H1 (cell line): ENCODE data around the gene RDH14. TPM values are rescaled to one million over a fixed set of nuclear protein-coding genes. Genes with fewer than 3 reads are reported as not detected.

Experiments
- CTCF ChIA-PET: fragments of 300-600 bp; sonication (Branson Sonifier 250); formaldehyde crosslinking; loops from one replicate; lab custom pipeline; 2021; ENCODE audit not compliant: partially characterized antibody; lab: Charles Lee
- POLR2A ChIA-PET: fragments of 300-600 bp; sonication (Branson Sonifier 250); formaldehyde crosslinking; loops from one replicate; lab custom pipeline; 2021; ENCODE audit warnings: inconsistent platforms; ENCODE audit not compliant: partially characterized antibody; lab: Charles Lee
- DNase-seq, 2 experiments: peaks; one replicate each; pipeline versions ENCODE4 v3.0.0 to v3.0.0-alpha.2; 2010 to 2022; ENCODE audit warnings: low spot score in 2 of 2, low read depth in 1 of 2, mixed read lengths in 1 of 2
- FAIRE-seq: peaks from 2 replicates; lab custom pipeline; 2011; peaks lifted over from hg19 to GRCh38; lab: Jason Lieb, UNC
- H2AFZ ChIP-seq: 2 replicates; pipeline ENCODE4 v1.8.1; 2012; ENCODE audit warnings: low read length, inconsistent platforms
- H2AK5ac ChIP-seq: 2 replicates; pipeline ENCODE4 v1.6.1; 2013; ENCODE audit warnings: low read depth, low read length
- H2BK120ac ChIP-seq: replicated peaks from 2 replicates; pipeline ENCODE3; 2013; ENCODE audit warnings: low read depth, low read length, inconsistent platforms
- H2BK12ac ChIP-seq: 2 replicates; pipeline ENCODE4 v1.6.1; 2013; ENCODE audit warnings: low read depth, low read length
- H2BK15ac ChIP-seq: 2 replicates; pipeline ENCODE4 v1.6.1; 2013; ENCODE audit warnings: low read length
- H2BK20ac ChIP-seq: 2 replicates; pipeline ENCODE4 v1.6.1; 2013; ENCODE audit warnings: low read length
- H2BK5ac ChIP-seq: 2 replicates; pipeline ENCODE4 v1.6.1; 2013; ENCODE audit warnings: low read depth, low read length
- H3K14ac ChIP-seq: 2 replicates; pipeline ENCODE4 v1.6.1; 2013; ENCODE audit warnings: inconsistent platforms; ENCODE audit not compliant: insufficient read length
- H3K18ac ChIP-seq: 2 replicates; pipeline ENCODE4 v1.6.1; 2013; ENCODE audit warnings: low read length; ENCODE audit errors: extremely low read depth
- H3K23ac ChIP-seq: 2 replicates; pipeline ENCODE4 v1.6.1; 2013; ENCODE audit warnings: inconsistent platforms; ENCODE audit not compliant: insufficient read length
- H3K23me2 ChIP-seq: 2 replicates; pipeline ENCODE4 v1.6.1; 2013; ENCODE audit warnings: low read depth, low read length
- H3K27ac ChIP-seq: 2 replicates; pipeline ENCODE4 v1.6.1; 2011; ENCODE audit warnings: low read depth, low read length, inconsistent platforms
- H3K27me3 ChIP-seq, 4 experiments: replicated peaks in 1 of 4; 1 replicate in 1 of 4; 2 replicates in 3 of 4; pipeline versions ENCODE4 v1.6.1 to v1.8.1; 2011 to 2013; ENCODE audit warnings: low read length in 3 of 4, mild to moderate bottlenecking in 3 of 4, inconsistent platforms in 2 of 4, mixed read lengths in 2 of 4, moderate library complexity in 1 of 4; ENCODE audit not compliant: control insufficient read depth in 3 of 4, insufficient read depth in 3 of 4; ENCODE audit errors: extremely low read depth in 1 of 4
- H3K36me3 ChIP-seq, 4 experiments: 2 replicates each; pipeline versions ENCODE4 v1.6.1 to v1.8.1; 2011 to 2013; ENCODE audit warnings: mild to moderate bottlenecking in 4 of 4, low read length in 3 of 4, moderate library complexity in 2 of 4, control low read depth in 1 of 4, inconsistent platforms in 1 of 4; ENCODE audit not compliant: insufficient read depth in 4 of 4, control insufficient read depth in 2 of 4
- H3K4ac ChIP-seq: replicated peaks from 2 replicates; pipeline ENCODE3; 2013; ENCODE audit warnings: low read length, low read depth, mixed read lengths, inconsistent platforms; ENCODE audit not compliant: insufficient read length
- H3K4me1 ChIP-seq, 4 experiments: replicated peaks in 1 of 4; 1 replicate in 1 of 4; 2 replicates in 3 of 4; pipeline versions ENCODE4 v1.6.1 to v1.8.1; 2011 to 2013; ENCODE audit warnings: low read length in 3 of 4, inconsistent platforms in 2 of 4, mixed read lengths in 1 of 4; ENCODE audit not compliant: insufficient read depth in 4 of 4, control insufficient read depth in 3 of 4
- H3K4me2 ChIP-seq, 2 experiments: 2 replicates each; pipeline versions ENCODE4 v1.6.1 to v1.8.1; 2011 to 2013; ENCODE audit warnings: low read depth in 2 of 2, low read length in 2 of 2, control low read depth in 1 of 2, inconsistent platforms in 1 of 2, mild to moderate bottlenecking in 1 of 2; ENCODE audit not compliant: insufficient read depth in 1 of 2
- H3K4me3 ChIP-seq, 4 experiments: fragments of 200-600, 300-600 bp in 1 of 4; sonication (generic), shearing (Covaris generic), sonication (Bioruptor Twin) in 1 of 4; 2 replicates each; pipeline versions ENCODE4 v1.5.1 to v1.8.1; 2011 to 2016; ENCODE audit warnings: low read length in 4 of 4, low read depth in 3 of 4, control low read depth in 2 of 4, inconsistent platforms in 2 of 4, mild to moderate bottlenecking in 2 of 4, mixed read lengths in 1 of 4, moderate library complexity in 1 of 4; ENCODE audit not compliant: insufficient read depth in 2 of 4; ENCODE audit errors: extremely low read depth in 1 of 4
- H3K56ac ChIP-seq: replicated peaks from 2 replicates; pipeline ENCODE3; 2013; ENCODE audit warnings: low read depth, mild to moderate bottlenecking, mixed read lengths, low read length, inconsistent platforms; ENCODE audit not compliant: insufficient read length
- H3K79me1 ChIP-seq: 2 replicates; pipeline ENCODE4 v1.6.1; 2013; ENCODE audit warnings: low read depth, low read length, control low read depth
- H3K79me2 ChIP-seq, 2 experiments: 2 replicates each; pipeline versions ENCODE4 v1.6.1 to v1.8.1; 2012 to 2013; ENCODE audit warnings: low read length in 2 of 2, mild to moderate bottlenecking in 2 of 2, inconsistent platforms in 1 of 2; ENCODE audit not compliant: insufficient read depth in 2 of 2, control insufficient read depth in 1 of 2
- H3K9ac ChIP-seq, 4 experiments: replicated peaks in 1 of 4; 1 replicate in 1 of 4; 2 replicates in 3 of 4; pipeline versions ENCODE4 v1.6.1 to v1.8.1; 2011 to 2013; ENCODE audit warnings: low read depth in 3 of 4, low read length in 3 of 4, control low read depth in 2 of 4, mild to moderate bottlenecking in 2 of 4, moderate library complexity in 2 of 4, inconsistent platforms in 1 of 4; ENCODE audit errors: extremely low read depth in 1 of 4
- H3K9me3 ChIP-seq, 2 experiments: 2 replicates each; pipeline versions ENCODE4 v1.6.1 to v1.8.1; 2012 to 2013; ENCODE audit warnings: mild to moderate bottlenecking in 2 of 2, moderate library complexity in 2 of 2, control low read depth in 1 of 2, inconsistent platforms in 1 of 2, low read depth in 1 of 2, low read length in 1 of 2, mixed read lengths in 1 of 2; ENCODE audit not compliant: insufficient read depth in 2 of 2
- H4K20me1 ChIP-seq, 2 experiments: replicated peaks in 1 of 2; 2 replicates each; pipeline versions ENCODE3 to v1.8.1; 2011 to 2013; ENCODE audit warnings: inconsistent platforms in 2 of 2, low read length in 2 of 2, mild to moderate bottlenecking in 1 of 2; ENCODE audit not compliant: insufficient read depth in 2 of 2, control insufficient read depth in 1 of 2
- H4K5ac ChIP-seq: 2 replicates; pipeline ENCODE4 v1.6.1; 2013; ENCODE audit warnings: low read length, low read depth, mixed read lengths, inconsistent platforms; ENCODE audit not compliant: insufficient read length
- H4K8ac ChIP-seq: 2 replicates; pipeline ENCODE4 v1.8.0; 2013; ENCODE audit warnings: mild to moderate bottlenecking, moderate library complexity, low read length, inconsistent platforms; ENCODE audit not compliant: insufficient read depth; ENCODE audit errors: extremely low read depth
- H4K91ac ChIP-seq: replicated peaks from 2 replicates; pipeline ENCODE3; 2013; ENCODE audit warnings: low read length, mixed read lengths, inconsistent platforms; ENCODE audit not compliant: insufficient read length
- BCL11A ChIP-seq, 2 experiments: IDR thresholded peaks; one replicate each; pipeline ENCODE4 v1.6.1; 2011; ENCODE audit warnings: low read depth in 2 of 2, low read length in 2 of 2, mild to moderate bottlenecking in 2 of 2
- CEBPB ChIP-seq: IDR thresholded peaks from 2 replicates; pipeline ENCODE4 v1.6.1; 2012; ENCODE audit warnings: low read depth, low read length
- CHD2 ChIP-seq: IDR thresholded peaks from 2 replicates; pipeline ENCODE4 v1.6.1; 2012; ENCODE audit warnings: low read length, improper control_type of control experiment
- CTCF ChIP-seq, 3 experiments: IDR thresholded peaks; 1 replicate in 2 of 3; 2 replicates in 1 of 3; pipeline versions ENCODE4 v1.5.1 to v1.6.1; 2011; ENCODE audit warnings: low read length in 3 of 3, mild to moderate bottlenecking in 3 of 3, inconsistent platforms in 2 of 3, low read depth in 1 of 3, moderate library complexity in 1 of 3; ENCODE audit not compliant: insufficient read depth in 1 of 3; ENCODE audit errors: control extremely low read depth in 1 of 3
- GABPA ChIP-seq: IDR thresholded peaks from 2 replicates; pipeline ENCODE4 v1.6.1; 2011; ENCODE audit warnings: mild to moderate bottlenecking, low read length, moderate library complexity, borderline replicate concordance; ENCODE audit not compliant: insufficient read depth
- HDAC2 ChIP-seq, 2 experiments: fragments of 300-600 bp in 1 of 2; sonication (generic) in 1 of 2; IDR thresholded peaks; 2 replicates each; pipeline ENCODE4 v1.6.1; 2011 to 2012; ENCODE audit warnings: low read depth in 2 of 2, low read length in 2 of 2, mild to moderate bottlenecking in 2 of 2, moderate library complexity in 2 of 2, borderline replicate concordance in 1 of 2, inconsistent platforms in 1 of 2
- NRF1 ChIP-seq: IDR thresholded peaks from 2 replicates; pipeline ENCODE4 v1.6.1; 2011; ENCODE audit warnings: mild to moderate bottlenecking, low read depth, low read length, improper control_type of control experiment
- POLR2A ChIP-seq, 2 experiments: IDR thresholded peaks; 1 replicate in 1 of 2; 2 replicates in 1 of 2; pipeline ENCODE4 v1.6.1; 2011; ENCODE audit warnings: low read depth in 2 of 2, low read length in 2 of 2, mild to moderate bottlenecking in 2 of 2; ENCODE audit errors: control extremely low read depth in 1 of 2
- RFX5 ChIP-seq: IDR thresholded peaks from 2 replicates; pipeline ENCODE4 v1.6.1; 2011; ENCODE audit warnings: low read depth, low read length, improper control_type of control experiment, borderline replicate concordance
- SIX5 ChIP-seq: IDR thresholded peaks from 2 replicates; pipeline ENCODE4 v1.6.1; 2011; ENCODE audit warnings: mild to moderate bottlenecking, low read depth, low read length
- SP2 ChIP-seq: IDR thresholded peaks from 2 replicates; pipeline ENCODE4 v1.6.1; 2012; ENCODE audit warnings: mild to moderate bottlenecking, low read length, inconsistent platforms
- SUZ12 ChIP-seq: fragments of 200-600 bp; sonication (generic); IDR thresholded peaks from 2 replicates; pipeline ENCODE4 v1.6.1; 2012; ENCODE audit warnings: mild to moderate bottlenecking, inconsistent platforms, low read length, moderate library complexity, mixed read lengths
- WGBS, 2 experiments: shearing (Covaris generic) in 1 of 2; methylation state at CpG; one replicate each; pipeline versions ENCODE4 v1.1.6 to v1.1.7; 2013 to 2015; ENCODE audit warnings: low lambda C conversion rate in 2 of 2, mixed read lengths in 2 of 2, inconsistent platforms in 1 of 2, low coverage in 1 of 2, missing lambda C conversion rate in 1 of 2; ENCODE audit not compliant: insufficient replicate concordance in 2 of 2, insufficient coverage in 1 of 2, insufficient read length in 1 of 2; ENCODE audit errors: extremely low coverage in 1 of 2, missing lambda C conversion rate in 1 of 2; 5-methylcytosine and 5-hydroxymethylcytosine counted together
- polyA plus RNA-seq, 7 experiments: library from polyadenylated mRNA; depleted of rRNA in 3 of 7; stranded (reverse) in 5 of 7; unstranded in 2 of 7; fragments of >200 nt in 5 of 7; fragments of 200-250 nt in 2 of 7; gene quantifications; 1 replicate in 5 of 7; 2 replicates in 1 of 7; 4 replicates in 1 of 7; pipeline versions ENCODE4 v1.2.1 to v1.2.3, GENCODE V29; 2011 to 2013; ENCODE audit warnings: missing spikeins in 2 of 7, mixed read lengths in 2 of 7
- total RNA-seq: library from RNA; stranded (reverse); fragmentation: NEBNext Ultra II Directional; extraction: Animal tissue kit (Norgen Biotek cat#: 25700); gene quantifications from 2 replicates; pipeline ENCODE4 v1.2.1, GENCODE V29; 2021

RDH14 gene
- total and polyA plus RNA-seq, 2 of the 8 experiments (the other 6 are each of a cell fraction or from before 2014, with no cell fraction given): 14.7 to 23.6 TPM

DNA sequence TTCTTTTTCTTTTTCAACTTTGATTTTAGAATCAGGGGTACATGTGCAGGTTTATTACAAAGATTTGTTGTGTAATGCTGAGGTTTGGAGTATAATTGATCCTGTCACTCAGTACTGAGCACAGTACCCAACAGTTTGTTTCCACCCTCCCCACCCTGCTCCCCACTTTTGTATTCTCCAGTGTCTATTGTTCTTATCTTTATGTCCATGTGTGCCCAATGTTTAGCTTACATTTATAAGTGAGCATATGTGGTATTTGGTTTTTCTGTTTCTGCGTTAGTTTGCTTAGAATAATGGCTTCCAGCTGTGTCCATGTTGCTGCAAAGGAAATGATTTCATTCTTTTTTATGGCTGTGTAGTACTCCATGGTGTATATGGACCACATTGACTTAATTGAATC, 43.1 kb downstream of the RDH14 start:
- Histone ChIP-seq H3K36me3 (no peaks in the 10 kb centered on the region), H3K27ac (no peak overlapping the region), H2BK120ac (no peak overlapping the region), H3K9ac (no peak overlapping the region), H2BK20ac (no peak overlapping the region), H3K27me3 (no peaks in the 10 kb centered on the region), H3K4me2 (no peak overlapping the region), H3K79me1 (no peaks in the 10 kb centered on the region), H4K8ac (no peak overlapping the region), H3K79me2 (no peaks in the 10 kb centered on the region), H2BK12ac (no peak overlapping the region), H3K14ac (no peak overlapping the region), H3K23me2 (peaks cover 2% of the 10 kb centered on the region; the same call in 1 of the 2 replicates), H4K5ac (no peak overlapping the region), H2BK5ac (no peak overlapping the region), H2AFZ (no peak overlapping the region), H3K4ac (no peak overlapping the region), H4K20me1 (no peaks in the 10 kb centered on the region), H4K91ac (no peak overlapping the region), H3K4me1 (peaks cover 0 to 3% (median 0%) of the 10 kb centered on the region in 4 experiments; a peak in 3 of 7 replicates), H2BK15ac (no peak overlapping the region), H3K9me3 (no peaks in the 10 kb centered on the region), H3K23ac (no peak overlapping the region), H3K56ac (no peak overlapping the region), H3K18ac (no peak overlapping the region), H2AK5ac (no peak overlapping the region), H3K4me3 (no peak overlapping the region)
- DNase-seq (no peak), FAIRE-seq (no peak)
- WGBS, 2 experiments: 90% methylated on average over 1 of the region's 1 CpG; no CpG with 5 or more reads in 1 of the 2 experiments
- POLR2A ChIA-PET: no interaction called here
- CTCF ChIA-PET: interaction anchor here (1.0 to 5.5 kb wide), 4 partner anchors 15 to 224 kb away, joined by 3 to 60 read pairs (median 4); no protein-coding TSS in a partner anchor
- no peak for TF ChIP-seq GABPA
- no peak for TF ChIP-seq BCL11A (IDR thresholded peaks at IDR 0.05; ENCODE audit: low read depth in 2 of 2, low read length in 2 of 2)
- TF ChIP-seq SUZ12: no peak
- no peak for TF ChIP-seq CEBPB
- no peak for TF ChIP-seq RFX5
- TF ChIP-seq NRF1: no peak
- no peak for TF ChIP-seq CHD2
- TF ChIP-seq HDAC2 (IDR thresholded peaks at IDR 0.05; ENCODE audit: borderline replicate concordance in 1 of 2, low read depth in 2 of 2, low read length in 2 of 2): no peak
- no peak for TF ChIP-seq SIX5
- no peak for TF ChIP-seq CTCF (IDR thresholded peaks at IDR 0.05; ENCODE audit: control extremely low read depth in 1 of 3, insufficient read depth in 1 of 3, low read depth in 1 of 3, low read length in 3 of 3)
- TF ChIP-seq SP2: no peak
- no peak for TF ChIP-seq POLR2A (IDR thresholded peaks at IDR 0.05; ENCODE audit: control extremely low read depth in 1 of 2, low read depth in 2 of 2, low read length in 2 of 2)
